HepG2 (cell line): ENCODE results near the gene HPD. TPM values are rescaled to one million over a fixed set of nuclear protein-coding genes. Genes with fewer than 3 reads are reported as not detected.

ENCODE experiments used
- AFF4 ChIP-seq: sonication (generic); formaldehyde crosslinking; IDR thresholded peaks from 2 replicates; pipeline ENCODE4 v1.4.0; 2020; ENCODE audit warnings: missing genetic modification reagents
- AGO1 ChIP-seq: fragments of 200-400 bp; formaldehyde crosslinking; IDR thresholded peaks from 2 replicates; pipeline ENCODE4 v1.6.1; 2017; ENCODE audit warnings: mild to moderate bottlenecking, low read depth, low read length, moderate library complexity; ENCODE audit not compliant: poor library complexity, severe bottlenecking
- CCAR2 ChIP-seq: fragments of 200-400 bp; formaldehyde crosslinking; optimal IDR thresholded peaks from 2 replicates; pipeline ENCODE3; 2018; ENCODE audit warnings: low read depth, mild to moderate bottlenecking, low read length, moderate library complexity
- EP300 ChIP-seq, 3 experiments: sonication (generic) in 1 of 3; formaldehyde crosslinking in 1 of 3; IDR thresholded peaks; 2 replicates each; pipeline versions ENCODE4 v1.5.1 to v1.6.1; 2011 to 2020; ENCODE audit warnings: low read depth in 2 of 3, low read length in 2 of 3, borderline replicate concordance in 1 of 3, improper control_type of control experiment in 1 of 3, mild to moderate bottlenecking in 1 of 3, missing genetic modification reagents in 1 of 3, moderate library complexity in 1 of 3
- ERF ChIP-seq: IDR thresholded peaks from 2 replicates; pipeline ENCODE4 v1.6.1; 2018; ENCODE audit warnings: missing biosample characterization, missing genetic modification reagents
- FOSL2 ChIP-seq: sonication (generic); formaldehyde crosslinking; IDR thresholded peaks from 2 replicates; pipeline ENCODE4 v1.4.0; 2020; ENCODE audit warnings: missing genetic modification reagents
- GATA4 ChIP-seq: sonication (generic); IDR thresholded peaks from 2 replicates; pipeline ENCODE4 v1.6.1; 2016; ENCODE audit warnings: antibody characterized with exemption, low read depth, borderline replicate concordance
- GATAD2A ChIP-seq: IDR thresholded peaks from 2 replicates; pipeline ENCODE4 v1.6.1; 2016
- HINFP ChIP-seq: sonication (generic); formaldehyde crosslinking; IDR thresholded peaks from 2 replicates; pipeline ENCODE4 v1.4.0; 2020; ENCODE audit warnings: low read depth, mild to moderate bottlenecking, missing genetic modification reagents
- JUN ChIP-seq: sonication (generic); formaldehyde crosslinking; IDR thresholded peaks from 2 replicates; pipeline ENCODE4 v1.4.0; 2020; ENCODE audit warnings: mild to moderate bottlenecking, missing genetic modification reagents
- JUNB ChIP-seq: sonication (generic); formaldehyde crosslinking; IDR thresholded peaks from 2 replicates; pipeline ENCODE4 v1.8.0; 2022; ENCODE audit warnings: missing genetic modification reagents, mild to moderate bottlenecking, borderline replicate concordance
- MYNN ChIP-seq: sonication (generic); formaldehyde crosslinking; IDR thresholded peaks from 2 replicates; pipeline ENCODE4 v1.4.0; 2020; ENCODE audit warnings: mild to moderate bottlenecking, low read depth, missing genetic modification reagents
- PAF1 ChIP-seq: IDR thresholded peaks from 2 replicates; pipeline ENCODE4 v1.6.1; 2016; ENCODE audit warnings: missing genetic modification reagents, missing compliant biosample characterization
- PREB ChIP-seq: sonication (generic); formaldehyde crosslinking; IDR thresholded peaks from 2 replicates; pipeline ENCODE4 v1.4.0; 2020; ENCODE audit warnings: missing genetic modification reagents
- RXRA ChIP-seq: sonication (generic); formaldehyde crosslinking; IDR thresholded peaks from 2 replicates; pipeline ENCODE4 v1.5.1; 2020; ENCODE audit warnings: missing genetic modification reagents
- SETDB1 ChIP-seq: sonication (generic); formaldehyde crosslinking; IDR thresholded peaks from 2 replicates; pipeline ENCODE4 v1.5.1; 2020; ENCODE audit warnings: missing genetic modification reagents, mild to moderate bottlenecking, borderline replicate concordance
- THRA ChIP-seq: sonication (generic); formaldehyde crosslinking; IDR thresholded peaks from 2 replicates; pipeline ENCODE4 v1.4.0; 2020; ENCODE audit warnings: missing genetic modification reagents, borderline replicate concordance
- ZFX ChIP-seq: sonication (generic); formaldehyde crosslinking; IDR thresholded peaks from 2 replicates; pipeline ENCODE4 v1.4.0; 2020; ENCODE audit warnings: mild to moderate bottlenecking, low read depth, missing genetic modification reagents, moderate library complexity
- ZNF160 ChIP-seq: sonication (generic); formaldehyde crosslinking; IDR thresholded peaks from 2 replicates; pipeline ENCODE4 v1.8.0; 2022; ENCODE audit warnings: mild to moderate bottlenecking, inconsistent platforms, missing genetic modification reagents
- ZNF572 ChIP-seq: sonication (generic); formaldehyde crosslinking; IDR thresholded peaks from 2 replicates; pipeline ENCODE4 v1.5.1; 2020; ENCODE audit warnings: mild to moderate bottlenecking, missing genetic modification reagents
- ZSCAN29 ChIP-seq: sonication (generic); formaldehyde crosslinking; conservative IDR thresholded peaks from 2 replicates; pipeline ENCODE4 v1.4.0; 2020; ENCODE audit warnings: mild to moderate bottlenecking, missing genetic modification reagents
- polyA plus RNA-seq, 8 experiments: library from polyadenylated mRNA; depleted of rRNA in 3 of 8; stranded (reverse) in 7 of 8; unstranded in 1 of 8; fragments of >200 nt; fragmentation: Illumina TruSeq in 4 of 8; extraction: Trizol in 4 of 8; gene quantifications; 2 replicates each; pipeline versions ENCODE4 v1.2.1 to v1.2.3, GENCODE V29; 2011 to 2016; ENCODE audit warnings: low read depth in 4 of 8, missing spikeins in 1 of 8, mixed read lengths in 1 of 8; ENCODE audit not compliant: insufficient read depth in 1 of 8
- total RNA-seq, 5 experiments: library from RNA; depleted of rRNA; stranded (reverse); fragments of >200 nt; fragmentation: Illumina TruSeq; extraction: Trizol; gene quantifications; 2 replicates each; pipeline ENCODE4 v1.2.3, GENCODE V29; 2016; ENCODE audit warnings: low read depth in 1 of 5

The HPD gene
- total and polyA plus RNA-seq, 2 of the 13 experiments (the other 11 are each of a cell fraction or from before 2014, with no cell fraction given): 120 to 195 TPM

GRCh38 chr12:121799842-121800693 lies 58.6 kb downstream of the HPD start (continued):
- TF ChIP-seq ZNF160 (CRISPR knock-in tag) (0 out of 2 replicates have a peak, but pooled peaks have one; percentile 38), HINFP (no peak), RXRA (CRISPR knock-in tag) (peak; percentile 87), AGO1 (peak; percentile 81), ZFX (CRISPR knock-in tag) (peak; percentile 41), CCAR2 (no peak), EP300 (IDR thresholded peaks at IDR 0.05; ENCODE audit: low read depth in 2 of 2, low read length in 2 of 2) (peak in 1 of 2 experiments; percentile 50; a peak in 2 of 4 replicates), EP300 (CRISPR knock-in tag; IDR thresholded peaks at IDR 0.05; ENCODE audit: borderline replicate concordance) (no peak), FOSL2 (peak; percentile 89), GATA4 (no peak), THRA (CRISPR knock-in tag) (peak; percentile 67; the same call in 1 of the 2 replicates), JUNB (CRISPR knock-in tag) (no peak), JUN (CRISPR knock-in tag) (no peak), ZSCAN29 (CRISPR knock-in tag) (peak; percentile 44; the same call in 1 of the 2 replicates), PREB (CRISPR knock-in tag) (no peak), MYNN (no peak), SETDB1 (CRISPR knock-in tag) (no peak), GATAD2A (CRISPR knock-in tag) (peak; percentile 57; the same call in 1 of the 2 replicates), ERF (CRISPR knock-in tag) (peak; percentile 41; the same call in 1 of the 2 replicates), ZNF572 (CRISPR knock-in tag) (no peak), PAF1 (CRISPR knock-in tag) (no peak), AFF4 (0 out of 2 replicates have a peak, but pooled peaks have one; percentile 36)
